Retinal pigment epithelial cell (primary cell): Measurements from ENCODE around the gene MAPK11.

Experiments used
- DNase-seq: peaks from one replicate; pipeline ENCODE4 v3.0.0-alpha.2; 2010; ENCODE audit warnings: low read depth
- H3K4me3 ChIP-seq: 2 replicates; pipeline ENCODE4 v1.5.1; 2011; ENCODE audit warnings: mild to moderate bottlenecking, low read length, control low read depth, moderate library complexity
- TF ChIP-seq, protein P1 (sequence below): conservative IDR thresholded peaks from 2 replicates; pipeline ENCODE4 v1.5.1; 2011; ENCODE audit warnings: low read depth, low read length, control low read depth, inconsistent platforms

The MAPK11 gene

GRCh38 chr22:50312371-50312770 lies 42.2 kb upstream of the MAPK11 start:
- TF ChIP-seq, protein P1, sequence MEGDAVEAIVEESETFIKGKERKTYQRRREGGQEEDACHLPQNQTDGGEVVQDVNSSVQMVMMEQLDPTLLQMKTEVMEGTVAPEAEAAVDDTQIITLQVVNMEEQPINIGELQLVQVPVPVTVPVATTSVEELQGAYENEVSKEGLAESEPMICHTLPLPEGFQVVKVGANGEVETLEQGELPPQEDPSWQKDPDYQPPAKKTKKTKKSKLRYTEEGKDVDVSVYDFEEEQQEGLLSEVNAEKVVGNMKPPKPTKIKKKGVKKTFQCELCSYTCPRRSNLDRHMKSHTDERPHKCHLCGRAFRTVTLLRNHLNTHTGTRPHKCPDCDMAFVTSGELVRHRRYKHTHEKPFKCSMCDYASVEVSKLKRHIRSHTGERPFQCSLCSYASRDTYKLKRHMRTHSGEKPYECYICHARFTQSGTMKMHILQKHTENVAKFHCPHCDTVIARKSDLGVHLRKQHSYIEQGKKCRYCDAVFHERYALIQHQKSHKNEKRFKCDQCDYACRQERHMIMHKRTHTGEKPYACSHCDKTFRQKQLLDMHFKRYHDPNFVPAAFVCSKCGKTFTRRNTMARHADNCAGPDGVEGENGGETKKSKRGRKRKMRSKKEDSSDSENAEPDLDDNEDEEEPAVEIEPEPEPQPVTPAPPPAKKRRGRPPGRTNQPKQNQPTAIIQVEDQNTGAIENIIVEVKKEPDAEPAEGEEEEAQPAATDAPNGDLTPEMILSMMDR: no peak
- no peak overlapping the region for H3K4me3 ChIP-seq
- DNase-seq: no peak

DNA sequence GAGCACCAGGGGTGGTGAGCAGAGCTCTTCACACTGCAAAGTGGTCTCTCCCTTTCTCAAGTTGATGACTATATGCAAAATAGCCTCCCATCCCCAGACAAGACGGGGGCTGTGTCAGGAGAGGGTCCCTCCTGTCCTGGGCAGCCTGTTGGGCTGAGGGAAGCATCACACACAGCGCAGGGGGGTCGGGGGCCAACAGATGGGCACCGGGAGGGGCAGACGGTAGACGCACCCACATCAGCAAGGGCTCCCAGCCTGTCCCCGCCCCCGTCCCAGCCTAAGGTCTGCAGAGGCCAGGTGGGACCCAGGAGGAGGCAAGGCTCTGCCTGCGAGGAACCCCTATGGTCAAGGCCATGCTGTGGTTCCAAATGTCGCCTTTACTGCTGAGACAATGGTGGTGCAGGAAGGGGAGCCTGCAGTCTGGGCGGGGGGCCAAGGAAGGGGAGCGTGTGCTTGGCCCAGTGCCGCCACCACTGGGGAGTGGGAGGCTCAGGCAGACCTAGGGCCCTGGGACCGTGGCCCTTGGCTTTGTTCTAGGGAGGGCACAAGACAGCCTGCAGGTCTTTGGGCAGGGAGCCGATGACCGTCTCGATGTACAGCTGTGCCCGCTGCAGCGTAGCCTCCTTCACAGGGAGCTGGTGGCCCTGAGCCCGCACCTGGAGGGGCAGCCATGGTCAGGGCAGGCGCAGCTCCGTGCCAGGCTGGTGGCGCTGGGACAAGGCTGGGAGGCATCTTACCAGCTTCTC lies 41.6 kb upstream of the MAPK11 start:
- no peak for DNase-seq
- no peak overlapping the region for H3K4me3 ChIP-seq
- TF ChIP-seq, protein P1: no peak

DNA sequence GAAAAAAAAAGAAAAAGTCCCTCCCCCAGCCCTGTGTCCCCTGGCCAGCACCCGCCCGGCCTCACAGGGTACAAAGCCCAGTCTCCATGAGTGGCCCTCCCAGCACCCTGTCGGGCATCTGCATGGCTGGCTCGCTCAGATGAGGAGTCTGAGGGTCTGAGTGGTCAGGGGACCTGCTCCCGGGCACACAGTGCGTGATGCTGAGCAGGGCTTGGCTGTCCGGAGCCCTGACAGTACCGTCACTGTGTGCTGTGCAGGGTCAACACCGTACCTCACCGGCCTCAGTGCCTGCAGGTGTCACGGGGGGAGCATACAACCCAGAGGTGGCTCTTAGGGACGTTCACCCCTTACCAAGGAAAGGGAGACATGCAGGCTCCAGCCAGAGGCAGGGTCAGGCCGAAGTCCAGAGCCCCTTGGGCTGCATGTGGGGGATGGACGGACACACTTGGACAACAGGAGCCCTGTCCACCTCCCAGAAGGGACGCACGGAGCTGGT lies 40.8 kb upstream of the MAPK11 start:
- TF ChIP-seq, protein P1: no peak
- H3K4me3 ChIP-seq: no peak overlapping the region

GRCh38 chr22:50310031-50310722 lies 40.0 kb upstream of the MAPK11 start:
- H3K4me3 ChIP-seq: no peak overlapping the region
- no peak for DNase-seq
- TF ChIP-seq, protein P1: no peak

More for the DNA sequence above, 40.8 kb upstream of the MAPK11 start:
- DNase-seq: no peak

DNA sequence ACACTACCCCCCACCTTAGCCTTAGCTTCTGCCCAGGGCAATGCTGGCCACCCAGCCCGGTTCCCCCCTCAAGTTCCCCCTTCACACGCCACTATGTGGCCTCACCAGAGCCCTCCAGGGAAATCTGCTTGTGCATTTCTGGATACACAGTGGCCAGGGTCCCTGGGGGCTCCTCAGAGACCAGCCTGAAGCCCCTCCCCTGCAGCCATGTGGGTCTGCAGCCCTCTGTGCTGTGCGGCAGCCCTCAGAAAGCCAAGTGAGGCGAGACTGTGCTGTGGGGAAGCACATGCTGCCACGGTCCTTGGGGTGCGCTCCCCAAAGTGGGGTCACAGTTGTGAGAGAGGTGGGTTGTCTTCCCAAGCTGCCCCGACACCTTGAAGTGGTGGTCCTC lies 39.4 kb upstream of the MAPK11 start:
- TF ChIP-seq, protein P1: no peak
- H3K4me3 ChIP-seq: no peak overlapping the region

GRCh38 chr22:50308986-50309600 lies 38.9 kb upstream of the MAPK11 start:
- H3K4me3 ChIP-seq: no peak overlapping the region
- no peak for DNase-seq
- TF ChIP-seq, protein P1: no peak

More for the DNA sequence above, 39.4 kb upstream of the MAPK11 start:
- DNase-seq: no peak
